ENCODE results near the gene IQCM. TPM values are rescaled to one million over a fixed set of nuclear protein-coding genes. Genes with fewer than 3 reads are reported as not detected.

Gene IQCM
- total and polyA plus RNA-seq, 12 donors, result not detected

DNA sequence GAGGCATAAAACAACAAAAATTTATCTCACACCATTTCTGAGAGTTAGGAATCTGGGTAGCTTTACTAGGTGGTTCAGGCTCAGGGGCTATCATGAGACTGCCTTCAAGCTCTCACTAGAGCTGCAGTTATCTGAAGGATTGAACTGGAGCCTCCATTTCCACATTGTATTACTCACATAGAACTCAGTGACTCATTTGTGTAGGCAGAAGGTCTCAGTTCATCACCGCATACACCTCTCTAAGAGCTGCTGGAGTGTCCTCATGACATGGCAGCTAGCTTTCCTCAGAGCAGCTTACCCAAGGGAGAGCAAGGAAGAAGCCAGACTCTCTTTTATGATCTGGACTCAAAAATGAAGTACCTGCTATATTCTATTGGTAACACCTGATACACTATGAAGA lies 389.2 kb downstream of the IQCM start:
- TF ChIP-seq CTCF (IDR thresholded peaks at IDR 0.05), result no peak
- WGBS, 2 donors, result 91 to 93% methylated on average over 1 of the region's 1 CpG
- peaks cover 0 to 7% (median 0%) of the 10 kb centered on the region in 11 donors for H3K9me3 ChIP-seq
- no peak overlapping the region for H3K27ac ChIP-seq
- H3K4me3 ChIP-seq, result no peak overlapping the region
- no peak for ATAC-seq
- DNase-seq, result no peak
- no peaks in the 10 kb centered on the region for H3K4me1 ChIP-seq
- no peaks in the 10 kb centered on the region for H3K36me3 ChIP-seq
- intact Hi-C loops (cut with DNase I), result no loop called here
- no peaks in the 10 kb centered on the region for H3K27me3 ChIP-seq

DNA sequence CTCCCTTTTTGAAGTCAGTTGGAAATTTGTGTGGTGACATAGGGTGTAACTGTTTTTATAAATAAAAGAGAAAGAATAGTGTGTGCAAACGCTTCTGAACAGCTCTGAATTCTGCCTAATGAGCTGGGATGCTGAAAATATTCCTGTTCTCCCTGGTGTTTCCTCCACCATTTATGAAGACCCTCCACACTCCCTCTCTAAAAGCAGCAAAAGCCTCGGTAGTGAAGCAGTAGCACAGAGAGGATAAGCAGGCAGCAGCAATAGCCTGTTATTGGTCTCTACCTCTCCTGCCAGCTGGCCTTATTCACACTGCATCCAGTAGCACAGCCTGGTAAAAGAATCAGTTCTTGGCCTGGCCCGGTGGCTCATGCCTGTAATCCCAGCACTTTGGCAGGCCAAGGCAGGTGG lies 406.1 kb downstream of the IQCM start:
- 29 to 47% methylated on average over 3 of the region's 3 CpGs for WGBS, 2 donors
- H3K4me3 ChIP-seq, result no peak overlapping the region
- TF ChIP-seq CTCF (IDR thresholded peaks at IDR 0.05), result no peak
- H3K4me1 ChIP-seq, result peaks cover 0 to 22% (median 4%) of the 10 kb centered on the region in 9 donors
- H3K27ac ChIP-seq, result peak overlapping the region; percentile 31 to 85 (median 72)
- DNase-seq (peak; percentile 4 to 19), ATAC-seq (peak; percentile 49 to 96 (median 90))
- H3K27me3 ChIP-seq, result no peaks in the 10 kb centered on the region
- no peaks in the 10 kb centered on the region for H3K36me3 ChIP-seq
- intact Hi-C loops (cut with DNase I), result no loop called here
- peaks cover 0 to 5% (median 0%) of the 10 kb centered on the region in 11 donors for H3K9me3 ChIP-seq

GRCh38 chr4:149409146-149409545 lies 406.5 kb downstream of the IQCM start:
- ATAC-seq (peak; percentile 87 to 99 (median 97)), DNase-seq (peak; percentile 39 to 68)
- Histone ChIP-seq H3K9me3 (peaks cover 0 to 5% (median 0%) of the 10 kb centered on the region in 11 donors), H3K27ac (peak overlapping the region; percentile 31 to 85 (median 72)), H3K36me3 (no peaks in the 10 kb centered on the region), H3K27me3 (no peaks in the 10 kb centered on the region), H3K4me1 (peaks cover 0 to 22% (median 4%) of the 10 kb centered on the region in 9 donors), H3K4me3 (no peak overlapping the region)
- 28 to 34% methylated on average over 4 of the region's 4 CpGs for WGBS, 2 donors
- intact Hi-C loops (cut with DNase I), result no loop called here
- TF ChIP-seq CTCF (IDR thresholded peaks at IDR 0.05), result no peak

DNA sequence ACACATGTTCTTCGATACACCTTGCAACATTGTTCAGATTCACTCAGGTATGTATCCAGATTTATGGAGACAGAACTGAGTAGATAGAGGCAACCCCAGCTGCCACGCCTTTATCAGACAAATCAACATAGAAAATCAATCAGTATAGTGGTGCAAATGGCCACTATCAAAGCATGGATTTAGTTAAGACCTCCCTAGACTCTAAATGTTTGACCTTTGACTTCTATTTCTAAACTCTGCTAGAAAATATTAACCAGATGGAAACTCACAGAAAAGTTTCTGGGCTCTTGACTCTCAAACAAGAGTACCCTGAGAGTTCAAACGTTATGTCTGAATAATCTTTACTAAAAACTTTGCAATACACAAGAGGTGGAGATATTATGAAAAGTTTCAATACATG lies 411.5 kb downstream of the IQCM start:
- WGBS, 2 donors, result 61 to 69% methylated on average over 3 of the region's 3 CpGs
- Histone ChIP-seq H3K4me3 (no peak overlapping the region), H3K36me3 (no peaks in the 10 kb centered on the region), H3K4me1 (peaks cover 0 to 7% (median 3%) of the 10 kb centered on the region in 9 donors), H3K9me3 (peaks cover 0 to 5% (median 0%) of the 10 kb centered on the region in 11 donors), H3K27me3 (no peaks in the 10 kb centered on the region), H3K27ac (no peak overlapping the region)
- no peak for ATAC-seq
- no peak for TF ChIP-seq CTCF (IDR thresholded peaks at IDR 0.05)
- DNase-seq, result no peak
- intact Hi-C loops (cut with DNase I), result no loop called here
